ENCODE results near the gene AQP12B.

The AQP12B gene

GRCh38 chr2:240717681-240718581, 35.2 kb upstream of the AQP12B start:
- DNase-seq = no peak

DNA sequence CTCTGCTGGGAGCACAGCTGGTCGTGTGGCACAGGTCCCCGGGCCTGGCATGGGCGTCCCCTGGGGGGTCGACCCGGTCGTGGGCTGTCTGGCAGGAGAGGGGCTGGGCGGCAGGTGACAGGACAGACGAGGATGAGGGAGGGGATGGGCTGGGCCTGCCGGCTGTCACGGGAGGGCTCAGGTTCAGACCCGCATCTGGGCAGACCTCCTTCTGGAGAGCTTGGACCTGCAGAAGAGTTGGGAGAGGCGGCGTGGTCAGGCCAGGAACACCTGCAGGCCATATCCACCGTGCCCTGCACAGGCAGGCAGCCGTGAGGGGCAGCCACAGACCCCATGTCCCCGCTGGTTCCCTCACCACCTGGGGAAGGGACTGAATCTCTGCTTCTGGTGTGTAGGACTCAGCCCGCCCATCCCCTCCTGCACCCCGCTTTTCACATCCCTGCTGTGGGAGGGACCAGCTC, 34.5 kb upstream of the AQP12B start:
- no peak for DNase-seq

- DNase-seq = no peak
These were observed 33.6 kb upstream of the AQP12B start for GRCh38 chr2:240716130-240716798.

DNA sequence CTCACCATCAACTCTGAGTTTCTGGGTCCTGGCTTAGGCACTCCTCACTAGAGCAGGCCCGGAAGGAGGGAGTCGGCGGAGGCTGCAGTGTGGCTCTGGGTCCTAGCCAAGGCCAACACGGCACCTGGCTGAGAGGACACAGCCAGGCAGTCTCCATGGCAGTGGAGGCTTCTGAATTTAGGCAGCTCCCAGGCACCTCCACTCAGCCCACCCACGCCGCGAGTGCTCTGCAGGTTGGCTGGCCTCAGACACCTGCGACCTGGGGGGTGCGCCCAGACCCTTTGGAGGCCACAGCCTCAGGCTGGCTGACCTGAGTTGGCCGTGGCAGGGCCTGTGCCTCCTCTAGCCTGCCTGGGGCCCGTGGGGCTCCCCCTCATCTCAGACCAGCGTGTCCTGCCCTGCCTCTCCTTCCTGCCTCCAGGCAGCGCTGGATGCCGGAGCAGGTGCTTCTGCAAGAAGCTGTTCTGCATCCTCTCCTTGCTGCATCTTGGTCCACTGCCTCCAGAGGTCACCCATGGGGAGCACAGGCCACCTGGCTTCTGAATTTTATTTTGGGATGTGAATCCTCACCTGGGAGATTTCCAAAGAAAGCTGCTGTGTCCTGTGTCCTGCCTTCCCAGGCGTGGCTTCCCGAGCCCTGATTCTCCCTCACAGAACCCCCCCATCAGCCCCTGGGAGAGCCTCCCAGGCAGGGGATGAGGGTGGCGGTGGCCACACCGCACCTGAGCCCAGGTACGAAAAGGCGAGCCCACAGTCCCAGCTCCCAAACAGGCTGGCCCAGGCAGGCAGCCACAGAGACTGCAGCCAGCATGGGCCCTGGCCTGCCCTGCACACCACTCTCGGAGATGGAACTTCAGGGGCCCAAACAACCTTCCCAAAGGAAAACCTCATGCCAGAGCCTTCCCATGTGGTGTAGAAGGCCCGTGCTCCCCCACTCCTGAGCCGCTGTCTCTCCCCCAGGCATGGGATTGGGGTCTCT, 32.4 kb upstream of the AQP12B start:
- no peak for DNase-seq

- DNase-seq = no peak
These were observed 31.5 kb upstream of the AQP12B start for GRCh38 chr2:240713928-240714746.

- DNase-seq = no peak
These were observed 30.6 kb upstream of the AQP12B start for GRCh38 chr2:240713071-240713927.

- DNase-seq = no peak
These were observed 29.4 kb upstream of the AQP12B start for GRCh38 chr2:240712121-240712520.

DNA sequence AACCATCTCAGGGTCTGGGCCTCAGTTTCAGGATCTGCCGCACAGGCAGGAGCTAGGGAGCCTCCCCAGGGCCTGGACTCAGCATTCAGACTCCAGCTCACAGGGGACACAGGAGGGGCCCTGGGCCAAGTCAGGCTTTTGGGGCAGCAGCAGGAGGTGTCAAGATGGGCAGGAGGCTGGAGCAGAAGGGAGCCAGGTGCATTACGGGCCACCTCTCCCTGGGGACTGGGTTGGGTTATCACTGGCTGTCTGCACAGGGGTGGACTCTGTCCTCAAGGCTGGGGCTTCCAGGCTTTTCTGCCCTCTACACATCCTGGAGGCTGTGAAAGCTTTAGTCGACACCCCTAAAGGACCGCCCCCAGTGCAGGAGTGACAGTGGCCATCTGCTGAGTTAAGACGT, 29.0 kb upstream of the AQP12B start:
- no peak for DNase-seq

DNA sequence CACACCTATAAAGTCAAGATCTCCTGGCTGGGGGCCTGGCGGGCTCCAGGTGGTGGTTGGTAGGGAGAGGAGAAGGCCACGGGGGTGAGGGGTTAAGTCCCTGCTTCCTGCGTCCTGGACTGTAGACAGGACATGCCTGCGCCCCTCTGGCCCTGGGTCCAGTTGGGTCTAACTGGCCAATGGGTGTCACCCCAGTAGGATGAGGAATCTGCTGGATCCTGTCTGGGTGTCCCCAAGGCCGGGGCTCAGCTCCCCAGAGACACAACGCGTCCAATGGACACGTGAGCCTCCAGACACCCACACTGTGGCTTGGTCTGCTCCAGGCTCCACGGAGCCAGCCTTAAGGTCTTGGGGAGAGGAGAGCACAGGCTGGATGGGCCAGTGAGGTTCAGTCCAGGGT, 28.6 kb upstream of the AQP12B start:
- DNase-seq = no peak

DNA sequence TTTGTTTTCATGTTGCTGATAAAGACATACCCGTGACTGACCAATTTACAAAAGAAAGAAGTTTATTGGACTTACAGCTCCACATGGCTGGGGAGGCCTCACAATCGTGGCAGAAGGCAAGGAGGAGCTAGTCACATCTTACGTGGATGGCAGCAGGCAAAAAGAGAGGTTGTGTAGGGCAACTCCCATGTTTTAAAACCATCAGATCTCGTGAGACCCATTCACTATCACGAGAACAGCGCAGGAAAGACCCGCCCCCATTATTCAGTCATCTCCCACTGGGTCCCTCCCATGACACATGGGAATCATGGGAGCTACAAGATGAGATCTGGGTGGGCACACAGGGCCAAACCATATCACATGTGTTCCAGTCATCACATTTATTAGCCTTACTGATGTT, 25.8 kb upstream of the AQP12B start:
- DNase-seq = no peak

DNA sequence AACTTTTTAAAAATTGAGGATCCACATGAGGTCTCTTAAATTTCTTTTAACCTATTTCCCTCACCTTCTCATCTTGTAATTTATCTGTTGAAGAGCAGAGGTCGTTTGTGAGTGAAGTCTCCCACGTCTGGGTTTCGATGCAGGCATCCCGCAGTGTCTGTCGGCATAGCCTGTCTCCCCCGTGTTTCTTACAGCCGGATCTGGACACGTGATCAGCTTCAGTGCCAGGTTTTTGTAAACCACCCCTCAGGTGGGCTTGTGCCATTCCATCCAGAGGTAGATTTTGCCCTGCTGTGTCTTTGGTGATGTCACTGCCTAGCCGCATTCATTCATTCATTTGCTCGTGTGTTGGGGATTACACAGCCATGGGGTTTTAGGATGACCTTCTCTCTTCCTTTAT, 25.1 kb upstream of the AQP12B start:
- no peak for DNase-seq

- DNase-seq = no peak
These were observed 24.5 kb upstream of the AQP12B start for GRCh38 chr2:240707043-240707756.

GRCh38 chr2:240705204-240705791, 22.6 kb upstream of the AQP12B start:
- DNase-seq = peak; percentile 32

GRCh38 chr2:240704651-240705050, 22.0 kb upstream of the AQP12B start:
- peak; percentile 42 for DNase-seq

- no peak for DNase-seq
These were observed 21.0 kb upstream of the AQP12B start for GRCh38 chr2:240703417-240704341.

- DNase-seq = no peak
These were observed 19.9 kb upstream of the AQP12B start for GRCh38 chr2:240702640-240703011.

GRCh38 chr2:240701736-240702639, 19.3 kb upstream of the AQP12B start:
- DNase-seq = no peak
